ENCODE results near the gene UACA.
"Not testable (repeated sequence)": the region's sequence is repeated elsewhere in the genome, so short reads cannot be mapped to it uniquely, and the experiment has no call there.

UACA gene

GRCh38 chr15:70636540-70637165 is 126.7 kb downstream of the UACA start:
- in situ Hi-C loops (cut with MboI; ENCODE audit: low pct_unique_long_range_greater_than_20kb, low sequenced_read_pairs): no loop called here
- DNase-seq: peak; percentile 93

- no peak for DNase-seq
- in situ Hi-C loops (cut with MboI; ENCODE audit: low pct_unique_long_range_greater_than_20kb, low sequenced_read_pairs): no loop called here
These were observed 127.5 kb downstream of the UACA start for GRCh38 chr15:70635895-70636294.

GRCh38 chr15:70633991-70634390 is 129.4 kb downstream of the UACA start:
- DNase-seq: no peak
- in situ Hi-C loops (cut with MboI; ENCODE audit: low pct_unique_long_range_greater_than_20kb, low sequenced_read_pairs): no loop called here

- no peak for DNase-seq
- in situ Hi-C loops (cut with MboI; ENCODE audit: low pct_unique_long_range_greater_than_20kb, low sequenced_read_pairs): no loop called here
These were observed 130.1 kb downstream of the UACA start for GRCh38 chr15:70633103-70633831.

DNA sequence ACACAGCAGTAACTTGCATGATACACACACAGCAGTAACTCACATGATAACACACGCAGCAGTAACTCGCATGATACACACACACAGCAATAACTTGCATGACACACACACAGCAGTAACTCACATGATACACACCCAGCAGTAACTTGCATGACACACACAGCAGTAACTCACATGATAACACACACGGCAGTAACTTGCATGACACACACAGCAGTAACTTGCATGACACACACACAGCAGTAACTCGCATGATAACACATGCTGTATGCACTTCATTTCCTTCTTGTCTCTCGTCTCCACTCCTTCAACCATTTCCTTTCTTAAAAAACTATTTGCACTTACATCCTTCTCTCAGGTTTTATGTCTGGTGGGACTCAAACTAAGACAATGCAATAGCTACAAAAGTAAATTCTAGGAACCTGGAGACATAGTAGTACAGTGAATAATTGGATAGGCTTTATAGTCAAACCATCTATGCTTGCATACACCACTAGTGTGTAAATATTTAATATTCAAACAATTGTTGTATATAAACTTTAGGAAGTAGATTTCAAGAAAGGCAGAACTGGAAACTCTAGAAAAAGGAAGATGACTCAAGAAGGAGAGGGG is 130.8 kb downstream of the UACA start:
- in situ Hi-C loops (cut with MboI; ENCODE audit: low pct_unique_long_range_greater_than_20kb, low sequenced_read_pairs): no loop called here
- DNase-seq: peak; percentile 37

DNA sequence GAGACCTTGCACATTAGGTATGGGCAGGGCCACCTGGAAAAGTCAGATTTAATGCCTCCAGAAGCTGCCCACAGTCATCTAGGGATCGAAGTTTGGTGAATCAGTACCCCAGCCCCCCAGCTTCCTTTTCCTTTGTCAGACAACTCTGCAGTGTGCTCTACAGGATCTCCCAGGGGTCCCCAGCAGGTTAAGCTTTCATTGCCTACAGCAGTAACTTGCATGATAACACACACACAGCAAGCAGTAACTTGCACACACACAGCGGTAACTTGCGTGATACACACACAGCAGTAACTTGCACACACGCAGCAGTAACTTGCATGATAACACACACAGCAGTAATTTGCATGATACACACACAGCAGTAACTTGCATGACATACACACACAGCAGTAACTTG is 131.3 kb downstream of the UACA start:
- DNase-seq: no peak
- in situ Hi-C loops (cut with MboI; ENCODE audit: low pct_unique_long_range_greater_than_20kb, low sequenced_read_pairs): no loop called here

- DNase-seq: no peak
- in situ Hi-C loops (cut with MboI; ENCODE audit: low pct_unique_long_range_greater_than_20kb, low sequenced_read_pairs): no loop called here
These were observed 133.6 kb downstream of the UACA start for GRCh38 chr15:70629735-70630273.

- no peak for DNase-seq
- in situ Hi-C loops (cut with MboI; ENCODE audit: low pct_unique_long_range_greater_than_20kb, low sequenced_read_pairs): no loop called here
These were observed 134.8 kb downstream of the UACA start for GRCh38 chr15:70628549-70628896.

DNA sequence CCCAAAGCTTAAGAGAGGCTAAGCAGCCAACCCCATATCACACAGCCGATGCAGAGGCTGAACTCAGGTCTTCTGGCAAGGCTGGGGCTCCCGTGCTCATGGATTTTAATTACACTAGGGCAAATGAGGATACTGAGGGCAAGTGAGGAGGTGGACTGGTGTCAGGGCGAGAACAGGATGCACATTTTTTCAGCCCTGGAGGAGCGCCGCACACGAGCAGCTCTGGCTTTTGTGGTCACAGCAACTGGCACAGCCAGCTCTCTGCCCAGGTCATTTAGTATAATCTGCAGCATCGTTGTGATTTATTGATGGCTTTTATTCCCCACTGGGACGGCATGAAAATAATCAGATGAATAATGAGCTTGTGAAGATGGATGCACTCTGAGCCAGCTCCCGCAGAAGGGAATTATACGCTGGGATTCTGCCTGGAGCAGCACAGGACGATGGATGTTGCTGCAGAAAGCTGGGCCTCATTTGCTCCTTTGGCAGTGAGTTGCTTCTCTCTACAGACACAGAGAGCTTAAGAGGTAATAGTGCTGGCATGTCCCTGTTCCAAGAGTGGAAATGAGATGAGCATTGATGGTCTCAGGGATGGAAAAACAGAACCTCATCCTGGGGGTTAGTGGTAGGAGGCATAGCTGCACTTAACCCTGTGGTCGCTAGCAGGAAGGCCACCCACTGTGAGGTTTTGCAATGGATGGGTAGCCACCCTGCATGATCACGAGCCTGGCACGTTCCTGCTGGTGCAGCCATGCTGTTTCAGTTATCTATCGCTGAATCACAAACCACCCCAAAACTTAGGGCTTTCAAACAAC is 135.4 kb downstream of the UACA start:
- DNase-seq: peak; percentile 98
- in situ Hi-C loops (cut with MboI; ENCODE audit: low pct_unique_long_range_greater_than_20kb, low sequenced_read_pairs): no loop called here

- in situ Hi-C loops (cut with MboI; ENCODE audit: low pct_unique_long_range_greater_than_20kb, low sequenced_read_pairs): no loop called here
- DNase-seq: no peak
These were observed 136.0 kb downstream of the UACA start for GRCh38 chr15:70627322-70627721.

- in situ Hi-C loops (cut with MboI; ENCODE audit: low pct_unique_long_range_greater_than_20kb, low sequenced_read_pairs): no loop called here
- peak; percentile 94 for DNase-seq
These were observed 137.9 kb downstream of the UACA start for GRCh38 chr15:70625438-70625837.

DNA sequence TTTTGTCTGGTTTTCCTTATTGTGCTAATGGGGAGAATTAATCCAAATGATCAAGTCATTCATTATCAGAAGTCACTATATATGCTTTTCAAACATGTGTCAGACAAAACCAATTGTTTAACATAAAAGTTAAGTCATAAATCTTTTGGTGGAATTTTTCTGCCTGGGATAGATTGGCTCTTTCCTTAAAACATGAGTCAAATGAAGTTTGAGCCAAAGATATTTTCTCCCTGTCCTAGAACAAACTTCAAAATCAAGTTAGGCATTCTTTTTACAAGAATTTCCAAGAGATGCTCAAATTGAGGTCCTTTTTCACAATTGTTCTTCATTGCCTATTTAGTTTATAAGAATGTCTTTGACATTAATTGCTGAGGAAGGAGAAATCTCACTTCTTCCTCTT is 138.3 kb downstream of the UACA start:
- in situ Hi-C loops (cut with MboI; ENCODE audit: low pct_unique_long_range_greater_than_20kb, low sequenced_read_pairs): no loop called here
- DNase-seq: no peak

DNA sequence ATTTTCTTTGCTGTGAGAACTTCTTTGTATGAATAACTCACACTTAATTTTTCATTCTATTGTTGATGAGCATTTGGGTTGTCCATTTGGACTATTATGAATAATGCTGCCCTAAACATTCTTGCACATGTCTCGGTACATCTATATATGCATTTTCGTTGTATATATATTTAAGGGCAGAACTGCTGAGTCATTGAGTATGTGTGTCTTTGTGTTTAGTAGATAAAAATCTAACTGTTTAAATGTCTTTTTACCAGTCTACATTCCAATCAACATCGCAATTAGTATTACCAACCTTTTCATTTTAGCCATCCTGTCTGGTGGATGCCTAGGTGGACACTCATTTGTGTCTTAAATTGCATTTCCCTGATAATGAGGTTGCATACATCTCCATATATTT is 144.4 kb downstream of the UACA start:
- in situ Hi-C loops (cut with MboI; ENCODE audit: low pct_unique_long_range_greater_than_20kb, low sequenced_read_pairs): no loop called here
- no peak for DNase-seq

DNA sequence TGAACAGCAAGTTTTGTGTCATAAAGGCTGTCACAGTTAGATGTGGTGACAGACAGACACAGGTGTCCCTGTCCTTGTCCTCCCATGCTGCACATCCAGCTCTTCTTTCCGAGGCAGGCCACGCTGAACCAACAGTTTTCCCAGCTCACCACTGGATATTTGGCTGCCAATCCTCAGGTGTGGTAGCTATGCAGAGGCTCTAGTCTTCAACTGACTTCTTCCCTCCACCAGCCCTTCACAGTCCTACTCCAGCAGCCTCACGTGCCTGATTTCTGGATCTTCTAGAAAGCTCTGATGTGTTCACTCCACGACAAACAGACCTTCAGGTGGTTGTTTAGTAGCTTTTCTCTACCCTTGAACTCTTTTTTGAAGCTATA is 145.5 kb downstream of the UACA start:
- no peak for DNase-seq
- in situ Hi-C loops (cut with MboI; ENCODE audit: low pct_unique_long_range_greater_than_20kb, low sequenced_read_pairs): no loop called here

- in situ Hi-C loops (cut with MboI; ENCODE audit: low pct_unique_long_range_greater_than_20kb, low sequenced_read_pairs): no loop called here
- no peak for DNase-seq
These were observed 146.1 kb downstream of the UACA start for GRCh38 chr15:70617076-70617910.

DNA sequence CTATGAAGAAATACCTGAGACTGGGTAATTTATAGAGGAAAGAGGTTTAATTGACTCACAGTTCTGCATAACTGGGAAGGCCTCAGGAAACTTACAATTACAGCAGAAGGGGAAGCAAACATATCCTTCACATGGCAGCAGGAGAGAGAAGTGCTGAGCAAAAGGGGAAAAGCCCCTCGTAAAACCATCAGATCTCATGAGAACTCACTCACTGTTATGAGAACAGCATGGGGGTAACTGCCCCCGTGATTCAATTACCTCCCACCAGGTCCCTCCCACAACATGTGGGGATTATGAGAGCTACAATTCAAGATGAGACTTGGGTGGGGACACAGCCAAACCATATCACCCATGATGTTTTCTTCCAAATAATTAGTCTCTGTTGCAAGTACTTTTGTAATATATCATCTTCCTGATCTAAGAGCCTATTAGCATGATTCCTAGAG is 147.0 kb downstream of the UACA start:
- DNase-seq: peak; percentile 94
- in situ Hi-C loops (cut with MboI; ENCODE audit: low pct_unique_long_range_greater_than_20kb, low sequenced_read_pairs): not testable (repeated sequence)

GRCh38 chr15:70615435-70616310 is 147.7 kb downstream of the UACA start:
- no peak for DNase-seq
- in situ Hi-C loops (cut with MboI; ENCODE audit: low pct_unique_long_range_greater_than_20kb, low sequenced_read_pairs): no loop called here

DNA sequence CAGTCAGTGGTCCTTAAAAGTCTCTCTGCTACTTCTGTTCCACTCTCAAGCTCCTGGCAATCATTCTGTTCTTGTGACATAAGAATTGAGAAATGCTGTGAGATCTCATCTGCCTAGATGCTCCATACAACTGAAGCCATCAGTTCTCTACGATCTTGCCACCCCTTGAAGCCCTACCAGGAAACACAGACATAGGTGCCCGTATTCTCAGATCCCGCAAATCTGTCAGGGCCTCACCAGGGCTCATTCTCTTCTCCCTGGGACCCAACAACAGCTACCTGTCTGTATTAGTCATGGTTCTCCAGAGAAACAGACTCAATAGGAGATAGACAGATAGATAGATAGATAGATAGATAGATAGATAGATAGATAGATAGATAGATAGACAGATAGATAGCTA is 149.1 kb downstream of the UACA start:
- DNase-seq: no peak
- in situ Hi-C loops (cut with MboI; ENCODE audit: low pct_unique_long_range_greater_than_20kb, low sequenced_read_pairs): no loop called here
